HG03159 (cell line): Measurements from ENCODE around the gene HOXB9.

Experiments used
- ATAC-seq: cut with Tn5 transposase; IDR thresholded peaks from one replicate; pipeline ENCODE4 v1.9.1; 2021; ENCODE audit warnings: mild to moderate bottlenecking, moderate library complexity; ENCODE audit not compliant: unreplicated experiment

The HOXB9 gene

GRCh38 chr17:48588528-48588927, 37.6 kb downstream of the HOXB9 start:
- no peak for ATAC-seq

- no peak for ATAC-seq
Observed at GRCh38 chr17:48588074-48588415, 38.1 kb downstream of the HOXB9 start.

DNA sequence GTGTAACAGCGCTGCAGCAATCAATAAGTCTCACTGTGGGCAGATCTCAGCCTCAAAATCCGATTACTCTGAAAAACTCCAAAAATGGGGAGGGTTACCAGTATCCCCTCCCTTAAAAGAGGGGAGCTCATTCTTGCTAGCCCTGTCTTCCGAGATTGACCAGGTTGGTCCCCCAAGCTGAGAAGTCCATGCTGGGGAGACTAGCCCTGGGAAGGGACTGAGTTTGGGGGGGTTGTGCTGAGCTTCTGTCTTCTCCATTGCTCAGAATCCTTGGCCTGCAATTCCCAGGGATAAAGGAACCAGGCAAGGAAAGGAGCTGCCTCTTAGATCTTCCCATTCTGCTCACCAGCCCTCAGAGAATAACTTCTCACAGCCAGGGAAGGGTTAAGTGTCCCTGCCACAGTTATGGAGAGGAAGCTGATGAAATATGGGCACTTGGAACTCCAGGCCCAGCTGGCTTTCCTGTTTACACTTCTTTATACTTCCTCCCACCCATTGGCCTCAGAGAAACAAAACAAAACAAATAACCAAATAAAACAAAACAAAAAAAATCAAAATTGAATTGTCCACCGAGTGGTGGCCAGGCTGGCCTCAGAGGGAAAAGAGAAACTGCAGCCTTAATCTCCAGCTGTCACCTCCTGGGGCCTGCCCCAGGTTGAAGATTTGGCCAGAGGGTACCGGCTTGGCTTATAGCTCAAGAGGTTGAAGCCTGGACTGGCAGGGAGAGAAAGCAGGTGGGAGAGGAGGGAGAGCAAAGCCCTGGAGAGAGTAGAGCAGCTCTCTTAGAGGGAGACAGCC, 38.7 kb downstream of the HOXB9 start:
- no peak for ATAC-seq

DNA sequence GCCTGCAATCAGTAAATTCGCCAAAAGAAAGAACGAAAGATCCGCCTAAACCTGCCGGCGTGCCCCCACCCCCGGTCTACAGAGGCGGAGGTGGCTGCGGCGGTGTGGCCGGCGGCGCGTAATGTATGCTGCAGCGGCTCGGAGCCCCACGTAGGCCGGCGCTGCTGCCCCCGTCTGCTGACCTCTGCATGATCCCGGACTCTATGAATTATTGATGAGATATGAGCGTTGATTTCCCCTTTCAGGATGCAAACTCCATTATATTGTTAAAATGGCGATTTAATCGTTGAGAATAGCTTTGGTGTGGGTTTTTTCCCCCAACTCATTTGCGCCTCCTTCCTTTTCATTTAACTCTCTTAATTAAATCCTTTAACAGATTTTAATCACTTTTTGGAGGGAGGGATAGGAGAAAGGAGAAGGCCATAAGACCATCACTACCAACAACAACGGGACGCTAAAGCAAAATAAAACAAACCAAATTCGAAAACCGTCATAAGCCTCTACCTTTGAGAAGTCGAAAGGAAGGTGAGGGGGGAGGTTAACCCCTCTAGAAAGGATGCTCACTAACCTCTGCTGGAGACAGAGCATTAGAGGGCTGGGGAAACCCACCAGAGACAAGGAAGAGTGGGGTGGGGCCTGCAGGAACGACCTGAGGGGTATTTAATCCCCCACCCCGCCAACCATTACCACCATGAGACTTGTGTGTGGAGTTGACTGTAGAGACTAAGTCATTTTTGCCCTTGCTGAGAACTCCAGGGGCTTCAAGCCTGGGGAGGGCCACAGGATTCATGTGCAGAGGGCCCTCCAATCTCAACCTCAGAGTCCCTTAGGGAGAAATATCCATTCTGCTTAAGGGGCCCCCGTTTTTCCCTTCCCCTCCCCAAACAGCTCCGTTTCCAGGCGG, 39.6 kb downstream of the HOXB9 start:
- no peak for ATAC-seq

GRCh38 chr17:48584223-48584741, 41.9 kb downstream of the HOXB9 start:
- ATAC-seq: no peak

DNA sequence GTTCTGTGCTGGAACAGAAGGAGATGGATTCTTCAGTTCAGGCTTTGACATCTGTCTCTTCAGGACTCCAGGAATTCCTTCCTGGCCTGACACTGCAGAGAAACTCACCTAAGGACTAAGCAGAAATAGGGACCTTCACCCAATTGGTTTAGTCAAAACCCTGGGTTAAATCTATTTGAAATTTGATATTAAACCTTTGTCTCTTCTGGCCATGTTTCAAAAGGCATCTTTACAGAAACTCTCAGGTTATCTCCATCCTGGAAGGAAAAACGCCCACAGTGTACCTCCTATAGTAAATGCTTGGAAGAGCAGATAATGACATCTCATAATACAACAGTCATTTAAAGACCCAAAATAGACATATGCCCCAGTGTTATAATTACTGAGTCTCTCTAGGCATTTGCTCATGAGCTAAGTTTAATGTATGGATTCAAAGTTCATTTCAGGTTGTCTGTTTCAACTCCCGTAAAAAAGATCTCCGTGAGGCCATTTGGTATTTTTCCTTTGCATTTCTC, 42.4 kb downstream of the HOXB9 start:
- ATAC-seq: no peak

- no peak for ATAC-seq
Observed at GRCh38 chr17:48582750-48583069, 43.4 kb downstream of the HOXB9 start.

- ATAC-seq: no peak
Observed at GRCh38 chr17:48579760-48580554, 46.2 kb downstream of the HOXB9 start.

DNA sequence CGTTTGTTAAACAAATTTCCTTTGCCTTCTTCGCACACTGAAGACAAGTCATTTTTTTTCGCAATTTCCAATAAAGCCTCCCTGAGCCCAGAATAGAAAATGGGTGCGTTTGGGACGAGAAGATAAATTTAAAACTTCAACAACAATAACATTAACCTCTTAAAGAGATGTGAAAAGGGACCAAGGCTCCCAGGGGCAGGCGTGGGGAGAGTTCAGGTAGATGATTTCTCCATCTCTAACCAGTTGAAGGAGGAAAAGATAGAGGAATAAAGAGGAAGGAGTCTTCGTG, 46.7 kb downstream of the HOXB9 start:
- ATAC-seq: no peak

- peak; percentile 17 for ATAC-seq
Observed at GRCh38 chr17:48578616-48579470, 47.3 kb downstream of the HOXB9 start.

- peak; percentile 41 for ATAC-seq
Observed at GRCh38 chr17:48577946-48578615, 48.1 kb downstream of the HOXB9 start, which contains the start of gene HOXB4. Gene HOXB4 (minus strand): TSS chr17:48578350. CDS start chr17:48578319, 31 bp downstream.

- no peak for ATAC-seq
Observed at GRCh38 chr17:48577330-48577945, 48.7 kb downstream of the HOXB9 start.

DNA sequence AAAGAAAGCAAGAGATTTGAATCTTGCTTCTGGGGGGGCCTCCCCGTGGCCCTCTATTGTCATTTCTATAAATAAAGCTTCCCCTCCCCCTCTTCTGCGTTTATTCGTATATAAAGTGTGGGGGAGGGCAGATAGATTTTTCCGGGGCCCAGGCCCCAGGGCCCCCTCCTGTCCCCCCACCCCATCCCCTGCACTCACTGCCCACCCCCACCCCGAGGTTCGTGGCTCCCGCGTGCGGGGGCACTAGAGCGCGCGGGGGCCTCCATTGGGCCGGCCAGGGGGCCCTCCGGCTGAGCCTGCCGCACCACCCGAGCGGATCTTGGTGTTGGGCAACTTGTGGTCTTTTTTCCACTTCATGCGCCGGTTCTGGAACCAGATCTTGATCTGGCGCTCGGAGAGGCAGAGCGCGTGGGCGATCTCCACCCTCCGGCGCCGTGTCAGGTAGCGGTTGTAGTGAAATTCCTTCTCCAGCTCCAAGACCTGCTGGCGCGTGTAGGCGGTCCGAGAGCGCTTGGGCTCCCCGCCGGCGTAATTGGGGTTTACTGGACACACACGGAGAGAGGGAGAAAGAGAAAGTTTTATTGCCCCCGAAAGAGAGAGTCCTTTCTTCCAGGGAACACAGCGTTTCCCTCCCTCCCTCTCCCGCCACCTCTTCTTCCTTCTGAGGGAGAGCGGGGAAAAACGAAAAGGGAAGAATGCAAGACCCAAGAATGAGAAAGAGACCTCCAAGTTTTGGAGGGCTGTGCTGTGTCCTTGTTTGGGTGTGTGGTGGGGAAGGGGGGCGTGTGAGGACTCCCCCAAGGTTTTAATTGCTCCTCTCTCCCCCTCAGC, 49.5 kb downstream of the HOXB9 start:
- no peak for ATAC-seq

DNA sequence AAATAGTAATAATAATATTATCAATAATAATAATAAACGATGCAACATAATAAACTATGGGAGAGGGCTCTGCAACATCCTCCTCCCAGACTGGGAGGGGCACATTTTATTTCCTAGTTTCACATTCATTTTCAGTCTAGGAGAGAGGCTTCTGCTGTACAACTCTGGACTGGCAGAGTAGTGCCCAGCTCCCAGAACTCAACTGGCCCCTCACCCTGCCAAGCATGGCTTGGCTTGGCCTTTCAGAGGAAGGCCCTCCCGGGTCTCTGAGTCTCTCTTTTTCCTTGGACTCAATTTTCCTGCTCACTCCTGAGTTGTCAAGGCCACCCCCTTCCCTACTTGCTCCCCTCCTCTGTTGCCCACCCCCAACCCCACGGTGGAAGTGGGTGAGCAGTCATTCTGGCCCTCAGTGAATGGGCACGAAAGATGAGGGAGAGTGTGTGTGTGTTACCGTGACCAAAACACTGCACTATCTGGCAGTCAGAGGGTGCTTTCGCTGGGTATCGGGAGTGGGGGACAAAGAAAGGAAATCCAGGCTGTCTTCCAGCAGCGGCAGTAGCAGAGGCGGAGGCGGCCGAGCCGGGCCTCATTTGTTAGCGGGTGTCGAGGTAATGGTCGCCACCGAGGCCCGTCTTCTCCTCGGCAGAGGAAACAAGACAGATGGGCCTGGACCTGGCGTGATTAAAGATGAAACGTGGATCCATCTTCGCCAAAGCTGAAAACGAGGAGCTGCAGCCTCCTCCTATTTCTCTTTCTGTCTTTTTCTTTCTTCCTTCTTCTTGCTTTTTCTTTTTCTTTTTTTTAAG, 50.3 kb downstream of the HOXB9 start:
- ATAC-seq: no peak

DNA sequence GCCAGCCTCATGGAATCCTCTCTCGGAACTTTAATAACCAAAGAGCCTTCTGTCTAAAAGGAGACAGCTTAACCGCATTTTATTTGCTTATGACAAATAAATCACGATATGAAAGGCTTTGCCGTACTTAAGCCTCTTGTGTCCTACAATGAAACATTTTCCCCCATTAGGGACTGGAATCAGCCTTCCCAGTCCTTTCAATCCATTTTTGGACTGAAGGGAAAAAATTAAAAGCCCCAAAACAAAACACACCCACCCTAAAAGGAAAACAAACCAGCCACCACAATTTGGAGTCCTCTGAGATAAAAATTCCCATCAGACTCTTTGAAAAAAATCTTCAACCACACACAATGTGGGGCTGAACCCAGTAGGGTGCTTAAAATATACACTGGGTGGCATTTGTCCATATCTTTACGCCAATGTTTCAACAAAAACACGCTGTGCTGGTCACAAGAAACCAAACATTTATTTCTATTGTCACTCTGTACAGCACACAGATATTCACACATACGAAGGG, 51.0 kb downstream of the HOXB9 start:
- ATAC-seq: no peak

GRCh38 chr17:48574505-48575065, 51.6 kb downstream of the HOXB9 start:
- no peak for ATAC-seq

GRCh38 chr17:48571826-48572417, 54.2 kb downstream of the HOXB9 start:
- ATAC-seq: no peak
